ENCODE results near the gene ZKSCAN1.

ZKSCAN1 gene

DNA sequence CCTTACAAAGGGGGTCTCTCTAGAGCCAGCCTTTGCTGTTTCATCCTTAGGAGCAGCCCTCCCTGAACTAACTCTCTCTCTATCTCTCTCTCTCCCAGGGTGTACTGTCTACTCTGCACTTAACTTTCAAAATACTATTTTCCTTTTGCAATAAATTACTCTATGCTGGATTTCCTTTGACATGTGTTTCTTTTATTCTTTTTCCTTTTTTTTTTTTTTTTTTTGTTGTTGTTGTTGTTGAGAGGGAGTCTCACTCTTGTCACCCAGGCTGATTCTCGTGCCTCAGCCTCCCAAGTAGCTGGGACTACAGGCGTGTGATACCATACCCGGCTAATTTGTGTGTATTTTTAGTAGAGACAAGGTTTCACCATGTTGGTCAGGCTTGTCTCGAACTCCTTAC is 67.6 kb downstream of the ZKSCAN1 start:
- DNase-seq: no peak

DNA sequence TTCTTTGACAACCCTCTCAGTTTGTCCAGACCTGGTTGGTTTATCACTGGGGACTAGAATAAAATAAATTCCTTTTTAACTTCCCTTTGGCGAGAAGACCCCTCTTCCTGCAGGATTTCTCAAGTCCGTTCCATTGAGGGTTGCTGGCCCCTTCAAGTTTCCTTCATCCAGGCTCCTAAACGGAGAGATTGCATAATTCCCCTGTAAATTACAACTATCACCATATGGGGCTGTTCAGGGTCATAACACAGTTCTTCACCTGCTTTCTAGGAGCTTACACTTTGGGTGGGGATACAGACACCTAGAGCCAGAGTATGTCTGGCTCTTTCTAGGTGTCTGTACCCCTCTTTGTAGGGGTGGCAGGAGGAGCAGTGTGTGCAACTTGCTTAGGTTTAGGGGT is 70.1 kb downstream of the ZKSCAN1 start:
- no peak for DNase-seq

DNA sequence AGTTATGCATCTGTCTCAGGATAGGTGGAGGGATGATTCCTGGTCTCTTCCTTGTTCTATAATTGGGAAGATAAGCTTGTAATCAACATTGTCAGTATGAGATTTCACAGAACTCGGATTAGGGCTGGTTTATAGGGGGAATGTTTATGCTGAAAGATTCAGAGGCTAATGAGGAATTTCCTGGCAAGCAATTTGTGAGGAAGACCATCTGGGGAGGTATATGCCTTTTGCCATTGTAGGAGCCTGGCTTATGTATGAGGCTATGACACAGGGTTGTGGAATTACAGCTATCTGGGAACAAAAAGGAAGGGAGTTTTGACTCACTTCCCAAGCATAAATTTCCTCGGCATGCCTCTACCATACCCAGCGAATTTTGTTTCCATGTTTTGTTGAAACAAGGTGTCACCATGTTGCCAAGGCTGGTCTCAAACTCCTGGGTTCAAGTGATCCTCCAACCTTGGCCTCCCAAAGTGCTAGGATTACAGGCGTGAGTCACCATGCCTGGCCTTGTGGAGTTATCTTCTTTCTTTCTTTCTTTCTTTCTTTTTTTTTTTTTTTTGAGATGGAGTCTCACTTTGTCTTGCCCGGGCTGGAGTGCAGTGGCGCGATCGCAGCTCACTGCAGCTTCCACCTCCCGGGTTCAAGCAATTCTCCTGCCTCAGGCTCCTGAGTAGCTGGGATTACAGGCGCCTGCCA is 71.8 kb downstream of the ZKSCAN1 start:
- no peak for DNase-seq

DNA sequence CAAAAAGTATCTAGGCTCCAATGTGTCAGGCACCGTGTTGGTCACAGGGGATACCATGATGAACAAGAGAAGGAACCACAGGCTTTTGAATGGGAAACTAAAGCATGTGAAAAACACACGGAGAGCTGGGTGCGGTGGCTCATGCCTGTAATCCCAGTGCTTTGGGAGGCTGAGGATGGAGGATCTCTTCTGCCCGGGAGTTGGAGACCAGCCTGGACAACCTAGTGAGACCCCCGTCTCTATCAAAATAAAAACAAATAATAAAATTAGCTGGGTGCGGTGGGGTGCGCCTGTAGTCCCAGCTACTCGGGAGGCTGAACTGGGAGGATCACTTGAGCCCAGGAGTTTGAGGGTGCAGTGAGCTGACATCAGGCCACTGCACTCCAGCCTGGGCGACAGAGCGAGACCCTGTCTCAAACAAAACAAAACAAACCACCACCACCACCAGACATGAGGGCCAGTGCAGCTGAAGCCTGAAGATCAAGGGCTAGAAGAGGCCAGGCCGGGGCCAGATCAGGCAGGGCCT is 72.8 kb downstream of the ZKSCAN1 start:
- no peak for DNase-seq

DNA sequence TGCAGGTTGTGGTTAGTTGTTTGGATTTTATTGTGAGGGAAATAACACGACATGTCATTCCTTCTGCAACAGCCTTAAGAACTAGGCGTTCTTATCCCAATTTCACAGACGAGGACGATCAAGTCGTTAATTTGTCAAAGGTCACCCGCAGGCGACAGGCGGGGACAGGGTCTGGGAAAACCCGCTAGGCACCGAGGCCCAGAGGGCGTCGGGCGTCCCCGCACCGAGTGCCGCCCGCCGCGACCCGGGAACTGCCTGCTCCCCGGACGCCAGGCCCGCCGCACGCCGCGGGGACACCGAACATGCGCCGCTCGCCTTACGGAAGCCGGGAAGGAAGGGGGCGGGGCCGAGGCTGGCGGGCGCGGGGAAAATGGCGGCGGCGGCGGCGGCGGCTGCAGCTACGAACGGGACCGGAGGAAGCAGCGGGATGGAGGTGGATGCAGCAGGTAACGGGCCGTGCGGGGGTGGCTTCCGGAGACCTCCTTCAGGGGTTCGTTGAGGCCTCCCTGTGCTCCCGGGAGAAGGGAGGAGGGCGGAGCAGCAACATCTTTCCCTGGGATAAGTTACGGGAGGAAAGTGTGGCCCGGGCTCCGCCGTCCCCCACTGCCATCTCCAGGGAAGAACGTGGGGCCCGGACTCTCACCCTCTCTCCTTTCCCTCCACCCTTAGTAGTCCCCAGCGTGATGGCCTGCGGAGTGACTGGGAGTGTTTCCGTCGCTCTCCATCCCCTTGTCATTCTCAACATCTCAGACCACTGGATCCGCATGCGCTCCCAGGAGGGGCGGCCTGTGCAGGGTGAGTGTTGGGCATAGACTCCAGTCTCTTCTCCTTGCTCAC is 73.4 kb downstream of the ZKSCAN1 start, which contains the start of gene COPS6:
COPS6 (plus strand) TSS at position 349 of the 837 bp plus-strand sequence; CDS start at position 371, 22 bp downstream.
- DNase-seq: peak; percentile 36 to 54

DNA sequence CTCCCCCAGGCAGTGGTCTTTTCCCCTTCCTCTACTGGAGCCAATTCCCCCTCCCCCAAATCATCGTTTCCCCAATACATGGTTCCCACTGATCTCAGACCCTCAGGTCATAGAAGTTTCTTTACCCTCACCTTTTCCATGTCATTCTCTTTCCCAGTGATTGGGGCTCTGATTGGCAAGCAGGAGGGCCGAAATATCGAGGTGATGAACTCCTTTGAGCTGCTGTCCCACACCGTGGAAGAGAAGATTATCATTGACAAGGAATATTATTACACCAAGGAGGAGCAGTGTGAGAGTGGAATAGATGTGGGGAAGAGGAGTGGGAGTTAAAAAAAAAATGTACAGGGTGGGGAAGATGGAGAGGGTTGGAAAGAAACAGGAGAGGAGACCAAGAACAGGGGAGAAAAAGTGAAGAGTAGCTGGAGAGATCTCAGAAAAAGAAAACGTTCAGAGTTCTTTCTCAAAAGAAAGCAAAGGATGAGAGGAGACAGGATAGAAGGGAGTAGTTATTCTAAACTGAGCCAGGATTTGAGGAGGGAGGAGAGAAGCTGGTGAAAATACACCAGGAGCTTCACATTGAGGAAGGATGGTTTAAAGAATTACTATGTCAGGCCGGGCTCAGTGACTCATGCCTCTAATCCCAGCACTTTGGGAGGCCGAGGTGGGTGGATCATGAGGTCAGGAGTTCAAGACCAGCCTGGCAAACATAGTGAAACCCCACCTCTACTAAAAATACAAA is 74.2 kb downstream of the ZKSCAN1 start:
- no peak for DNase-seq

DNA sequence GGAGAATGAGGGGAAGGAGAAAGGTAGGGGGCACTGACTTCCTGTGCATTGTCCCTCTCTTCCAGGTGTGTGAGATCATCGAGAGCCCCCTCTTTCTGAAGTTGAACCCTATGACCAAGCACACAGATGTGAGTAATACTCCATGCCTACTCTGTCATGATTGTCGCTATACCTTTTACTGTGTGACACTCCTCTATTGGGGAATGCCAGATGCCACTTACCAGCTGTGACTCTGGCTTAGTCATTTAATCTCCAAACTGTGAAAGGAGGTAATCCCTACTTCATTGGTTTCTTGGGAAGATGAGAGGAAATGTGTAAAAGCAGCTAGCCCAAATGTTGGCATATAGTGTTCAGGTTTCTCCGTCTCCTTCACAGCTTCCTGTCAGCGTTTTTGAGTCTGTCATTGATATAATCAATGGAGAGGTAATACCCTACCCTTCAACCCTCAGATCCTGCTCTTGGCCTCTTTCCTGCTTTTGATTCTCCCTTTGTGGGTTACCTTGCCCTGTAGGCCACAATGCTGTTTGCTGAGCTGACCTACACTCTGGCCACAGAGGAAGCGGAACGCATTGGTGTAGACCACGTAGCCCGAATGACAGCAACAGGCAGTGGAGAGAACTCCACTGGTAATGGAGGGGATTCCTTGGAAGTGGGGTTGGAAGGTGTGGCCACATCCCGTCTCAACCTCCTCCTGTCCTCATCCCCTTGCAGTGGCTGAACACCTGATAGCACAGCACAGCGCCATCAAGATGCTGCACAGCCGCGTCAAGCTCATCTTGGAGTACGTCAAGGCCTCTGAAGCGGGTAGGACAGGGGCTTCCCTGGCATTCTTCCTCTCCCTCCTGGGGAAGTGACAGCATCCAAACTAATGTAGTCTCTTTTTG is 75.4 kb downstream of the ZKSCAN1 start:
- no peak for DNase-seq
